Subcutaneous abdominal adipose tissue (tissue), 5 donors: ENCODE results near the gene SMIM11.
"Not testable (repeated sequence)": the region's sequence is repeated elsewhere in the genome, so short reads cannot be mapped to it uniquely, and the experiment has no call there.

Source experiments
- H3K27ac ChIP-seq: one replicate; pipeline ENCODE4 v1.7.0; 2013; ENCODE audit warnings: low read depth, mild to moderate bottlenecking, inconsistent platforms, low read length, moderate library complexity
- H3K27me3 ChIP-seq, 5 donors: one replicate each; pipeline ENCODE4 v1.7.0; 2013; ENCODE audit warnings: low read length in 5 of 5, inconsistent platforms in 1 of 5; ENCODE audit not compliant: control insufficient read depth in 5 of 5, insufficient read depth in 4 of 5
- H3K36me3 ChIP-seq, 5 donors: one replicate each; pipeline ENCODE4 v1.7.0; 2013; ENCODE audit warnings: low read length in 5 of 5; ENCODE audit not compliant: control insufficient read depth in 5 of 5, insufficient read depth in 5 of 5
- H3K4me1 ChIP-seq, 5 donors: one replicate each; pipeline ENCODE4 v1.7.0; 2013; ENCODE audit warnings: low read length in 5 of 5, mild to moderate bottlenecking in 3 of 5, moderate library complexity in 1 of 5; ENCODE audit not compliant: control insufficient read depth in 5 of 5, insufficient read depth in 5 of 5
- H3K4me3 ChIP-seq, 5 donors: one replicate each; pipeline ENCODE4 v1.7.0; 2013; ENCODE audit warnings: low read length in 5 of 5, low read depth in 1 of 5
- H3K9ac ChIP-seq, 5 donors: one replicate each; pipeline ENCODE4 v1.7.0; 2013; ENCODE audit warnings: low read length in 5 of 5, mild to moderate bottlenecking in 4 of 5, moderate library complexity in 3 of 5
- H3K9me3 ChIP-seq, 5 donors: one replicate each; pipeline ENCODE4 v1.7.0; 2013; ENCODE audit warnings: low read length in 5 of 5; ENCODE audit not compliant: control insufficient read depth in 5 of 5
- donor health status: healthy.
- donor health status: healthy.
- donor health status: healthy.
- donor health status: healthy.
- donor health status: healthy.

The SMIM11 gene

DNA sequence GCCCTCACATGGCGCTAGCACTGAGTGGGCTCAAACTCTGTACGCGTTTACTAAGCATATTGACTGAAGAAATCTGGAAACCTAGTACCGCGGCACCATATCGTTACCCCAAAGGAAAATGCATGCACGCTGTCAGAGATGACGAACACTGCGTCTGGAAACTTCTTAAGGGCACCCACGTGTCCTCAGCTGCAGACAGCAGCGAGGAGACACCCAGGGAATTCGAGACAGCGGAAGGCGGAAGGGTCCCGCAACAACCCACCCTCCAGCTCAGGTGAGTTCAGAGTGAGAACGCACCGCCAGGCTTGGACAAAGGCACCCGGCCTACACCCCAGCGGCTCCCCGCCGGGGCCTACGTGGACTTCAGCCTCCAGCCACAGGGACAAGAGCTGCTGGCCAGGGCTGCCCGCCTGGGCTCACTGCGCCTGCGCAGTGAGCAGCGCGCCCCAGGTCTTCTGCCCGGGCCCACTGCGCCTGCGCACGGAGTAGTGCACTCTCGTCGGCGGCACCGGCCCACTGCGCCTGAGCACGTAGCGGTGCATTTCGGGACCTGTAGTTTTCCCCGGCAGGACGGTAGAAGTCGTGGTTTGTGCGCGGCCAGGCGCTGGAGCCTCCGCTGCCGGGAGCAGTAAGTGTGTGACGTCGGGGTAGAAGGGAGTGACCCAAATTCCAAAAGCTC lies at the start of gene SMIM11:
SMIM11 (plus strand) TSS at position 568 of the 679 bp plus-strand sequence. CDS start 3,998 bp downstream, outside the sequence.
- not testable (repeated sequence) for H3K4me1 ChIP-seq, H3K27me3 ChIP-seq, H3K36me3 ChIP-seq, H3K4me3 ChIP-seq, H3K9ac ChIP-seq, H3K27ac ChIP-seq, H3K9me3 ChIP-seq

DNA sequence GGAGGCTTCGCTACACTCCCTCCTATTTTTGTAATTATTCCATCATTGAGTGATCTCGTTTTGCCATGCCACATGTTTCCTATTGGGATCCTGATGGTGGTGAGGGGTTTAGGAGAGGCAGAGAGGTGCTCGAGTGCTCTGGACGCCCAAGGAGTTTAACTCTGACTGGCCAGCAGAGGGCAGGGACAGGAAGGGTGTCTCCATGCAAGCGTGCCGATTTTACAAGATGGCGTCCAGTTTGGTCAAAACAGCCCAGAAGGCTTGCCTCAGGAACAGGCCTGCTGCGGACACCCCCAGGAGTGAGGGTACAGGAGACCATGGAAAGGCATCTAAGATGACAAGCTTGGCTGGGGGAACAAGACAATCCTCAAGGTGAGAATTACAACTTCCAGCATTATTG lies 45.3 kb upstream of the SMIM11 start:
- Histone ChIP-seq H3K27me3 (no peaks in the 10 kb centered on the region), H3K9me3 (no peaks in the 10 kb centered on the region), H3K36me3 (no peaks in the 10 kb centered on the region), H3K4me3 (no peak overlapping the region), H3K9ac (no peak overlapping the region), H3K27ac (no peak overlapping the region), H3K4me1 (peaks cover 0 to 11% (median 0%) of the 10 kb centered on the region in 5 donors)

DNA sequence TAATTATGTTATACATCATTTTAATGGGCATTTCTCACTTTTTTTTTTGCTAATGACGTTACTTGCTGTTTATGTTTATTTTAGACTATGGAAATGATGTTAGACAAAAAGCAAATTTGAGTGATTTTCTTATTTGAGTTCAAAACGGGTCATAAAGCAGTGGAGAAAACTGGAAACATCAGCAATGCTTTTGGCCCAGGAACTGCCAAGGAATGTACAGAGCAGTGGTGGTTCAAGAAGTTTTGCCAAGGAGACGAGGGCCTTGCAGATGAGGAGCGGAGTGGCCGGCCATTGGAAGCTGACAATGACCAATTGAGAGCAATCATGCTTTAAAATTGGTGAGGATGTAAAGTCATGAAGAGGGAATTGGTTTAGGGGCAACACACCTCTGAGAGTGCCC lies 43.6 kb upstream of the SMIM11 start:
- no peak overlapping the region for H3K4me3 ChIP-seq
- no peaks in the 10 kb centered on the region for H3K9me3 ChIP-seq
- peaks cover 0 to 17% (median 6%) of the 10 kb centered on the region in 5 donors for H3K4me1 ChIP-seq
- H3K9ac ChIP-seq, result no peak overlapping the region
- no peak overlapping the region for H3K27ac ChIP-seq
- H3K27me3 ChIP-seq, result no peaks in the 10 kb centered on the region
- no peaks in the 10 kb centered on the region for H3K36me3 ChIP-seq

DNA sequence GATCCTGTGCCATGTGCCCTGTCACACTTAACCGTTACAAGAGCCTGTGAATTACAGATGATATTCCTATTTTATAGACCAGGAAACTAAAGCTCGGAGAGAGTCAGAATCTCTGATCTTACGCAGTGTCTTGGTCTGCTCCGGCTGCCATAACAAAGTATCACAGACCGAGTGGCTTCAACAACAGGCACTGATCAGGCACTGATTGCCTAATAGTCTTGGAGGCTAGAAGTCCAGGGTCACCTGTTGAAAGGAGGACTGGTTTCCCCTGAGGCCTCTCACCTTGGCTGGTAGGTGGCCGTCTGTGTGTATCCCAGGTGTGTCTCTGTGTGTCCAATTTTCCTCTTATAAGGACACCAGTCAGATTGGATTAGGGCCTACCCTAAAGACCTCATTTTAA lies 43.0 kb upstream of the SMIM11 start:
- H3K27ac ChIP-seq, result no peak overlapping the region
- H3K4me3 ChIP-seq, result no peak overlapping the region
- H3K9me3 ChIP-seq, result no peaks in the 10 kb centered on the region
- H3K4me1 ChIP-seq, result peaks cover 0 to 23% (median 13%) of the 10 kb centered on the region in 5 donors
- no peaks in the 10 kb centered on the region for H3K36me3 ChIP-seq
- no peak overlapping the region for H3K9ac ChIP-seq
- no peaks in the 10 kb centered on the region for H3K27me3 ChIP-seq

- H3K27ac ChIP-seq, result no peak overlapping the region
- H3K9ac ChIP-seq, result no peak overlapping the region
- H3K9me3 ChIP-seq, result no peaks in the 10 kb centered on the region
- no peak overlapping the region for H3K4me3 ChIP-seq
- peaks cover 0 to 26% (median 14%) of the 10 kb centered on the region in 5 donors for H3K4me1 ChIP-seq
- no peaks in the 10 kb centered on the region for H3K27me3 ChIP-seq
- no peaks in the 10 kb centered on the region for H3K36me3 ChIP-seq
Measured at GRCh38 chr21:34333121-34333739, 42.1 kb upstream of the SMIM11 start.

DNA sequence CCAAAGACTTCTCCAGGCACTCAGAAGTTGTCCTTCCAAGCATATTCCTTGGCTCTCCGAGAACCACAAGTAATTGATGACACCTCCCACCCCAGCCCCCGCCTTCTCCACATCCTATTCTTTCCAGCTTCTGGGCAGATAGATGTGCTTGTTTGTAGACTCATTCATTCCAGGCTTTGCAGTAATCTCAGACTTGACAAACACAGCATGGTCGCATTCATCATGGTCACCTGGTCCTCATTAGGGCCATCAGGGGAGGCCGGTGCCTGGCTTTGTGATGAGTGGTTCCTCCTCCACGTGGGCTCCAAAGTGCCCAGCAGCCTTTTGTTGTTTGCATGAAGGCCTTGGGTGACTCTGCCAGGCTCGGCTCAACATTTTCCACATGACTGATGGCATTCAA lies 40.0 kb upstream of the SMIM11 start:
- Histone ChIP-seq H3K27ac (no peak overlapping the region), H3K36me3 (no peaks in the 10 kb centered on the region), H3K4me3 (no peak overlapping the region), H3K9me3 (no peaks in the 10 kb centered on the region), H3K9ac (no peak overlapping the region), H3K4me1 (peaks cover 0 to 26% (median 14%) of the 10 kb centered on the region in 5 donors), H3K27me3 (no peaks in the 10 kb centered on the region)

DNA sequence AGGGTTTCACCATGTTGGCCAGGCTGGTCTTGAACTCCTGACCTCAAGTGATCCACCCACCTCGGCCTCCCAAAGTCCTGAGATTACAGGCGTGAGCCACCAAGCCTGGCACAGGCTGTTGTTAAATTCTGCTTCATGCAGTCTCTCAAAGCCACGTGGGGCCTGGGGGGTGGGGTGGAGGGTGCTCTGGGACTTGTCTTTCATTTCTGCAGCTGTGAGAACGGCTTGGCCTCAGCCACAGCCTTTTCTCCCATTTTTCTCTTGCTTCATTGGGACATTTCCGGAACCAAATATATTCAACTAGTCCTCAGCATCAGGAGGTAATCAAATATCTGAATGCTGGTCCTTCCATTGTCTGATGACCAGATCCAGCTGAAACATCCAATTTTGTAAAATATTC lies 39.1 kb upstream of the SMIM11 start:
- Histone ChIP-seq H3K4me3 (no peak overlapping the region), H3K27ac (no peak overlapping the region), H3K9ac (no peak overlapping the region), H3K4me1 (peaks cover 0 to 17% (median 14%) of the 10 kb centered on the region in 5 donors), H3K9me3 (no peaks in the 10 kb centered on the region), H3K36me3 (no peaks in the 10 kb centered on the region), H3K27me3 (no peaks in the 10 kb centered on the region)

- H3K9ac ChIP-seq, result no peak overlapping the region
- peak overlapping the region; percentile 59 for H3K27ac ChIP-seq
- H3K27me3 ChIP-seq, result no peaks in the 10 kb centered on the region
- H3K4me3 ChIP-seq, result no peak overlapping the region
- no peaks in the 10 kb centered on the region for H3K36me3 ChIP-seq
- H3K9me3 ChIP-seq, result no peaks in the 10 kb centered on the region
- peaks cover 0 to 16% (median 14%) of the 10 kb centered on the region in 5 donors for H3K4me1 ChIP-seq
Measured at GRCh38 chr21:34336756-34337391, 38.4 kb upstream of the SMIM11 start.

- H3K36me3 ChIP-seq, result no peaks in the 10 kb centered on the region
- peaks cover 0 to 20% (median 16%) of the 10 kb centered on the region in 5 donors for H3K4me1 ChIP-seq
- no peaks in the 10 kb centered on the region for H3K27me3 ChIP-seq
- H3K9ac ChIP-seq, result no peak overlapping the region
- no peak overlapping the region for H3K27ac ChIP-seq
- no peak overlapping the region for H3K4me3 ChIP-seq
- H3K9me3 ChIP-seq, result no peaks in the 10 kb centered on the region
Measured at GRCh38 chr21:34337741-34338140, 37.6 kb upstream of the SMIM11 start.

- no peak overlapping the region for H3K9ac ChIP-seq
- no peak overlapping the region for H3K4me3 ChIP-seq
- no peak overlapping the region for H3K27ac ChIP-seq
- no peaks in the 10 kb centered on the region for H3K36me3 ChIP-seq
- peaks cover 0 to 20% (median 16%) of the 10 kb centered on the region in 5 donors for H3K4me1 ChIP-seq
- H3K9me3 ChIP-seq, result no peaks in the 10 kb centered on the region
- H3K27me3 ChIP-seq, result no peaks in the 10 kb centered on the region
Measured at GRCh38 chr21:34338226-34338625, 37.1 kb upstream of the SMIM11 start.
